OCI-LY3 (cell line): ENCODE measurements around the gene DCBLD1.

Experiments
- H2AFZ ChIP-seq: fragments of 200-600, 300-600 bp; shearing (Covaris generic); 2 replicates; pipeline ENCODE4 v1.6.0; 2014; ENCODE audit warnings: antibody characterized with exemption, low read depth, low read length
- H3K27ac ChIP-seq: fragments of 200-600, 300-600 bp; sonication (generic); 2 replicates; pipeline ENCODE4 v1.5.1; 2014; ENCODE audit warnings: mild to moderate bottlenecking, low read length, moderate library complexity, mixed read lengths
- H3K27me3 ChIP-seq: fragments of 200-600, 300-600 bp; sonication (generic); 2 replicates; pipeline ENCODE4 v1.6.1; 2014; ENCODE audit warnings: low read depth, low read length, mixed read lengths
- H3K36me3 ChIP-seq: fragments of 200-600, 300-600 bp; sonication (generic); replicated peaks from 2 replicates; pipeline ENCODE3; 2014; ENCODE audit warnings: low read depth, low read length, mixed read lengths
- H3K4me1 ChIP-seq: fragments of 300-600, 200-600 bp; sonication (generic); 2 replicates; pipeline ENCODE4 v1.6.1; 2014; ENCODE audit warnings: low read length, mixed read lengths
- H3K4me2 ChIP-seq: fragments of 200-600, 300-600 bp; sonication (generic); 2 replicates; pipeline ENCODE4 v1.6.1; 2014; ENCODE audit warnings: low read length, mixed read lengths
- H3K4me3 ChIP-seq: fragments of 300-600, 200-600 bp; sonication (generic); 2 replicates; pipeline ENCODE4 v1.5.1; 2014; ENCODE audit warnings: antibody characterized with exemption, mild to moderate bottlenecking, low read length, moderate library complexity
- H3K79me2 ChIP-seq: fragments of 300-600, 200-600 bp; shearing (Covaris generic); 2 replicates; pipeline ENCODE4 v1.6.1; 2014; ENCODE audit warnings: mild to moderate bottlenecking, low read length, mixed read lengths
- H3K9ac ChIP-seq: fragments of 300-600, 200-600 bp; shearing (Covaris generic); 2 replicates; pipeline ENCODE4 v1.6.0; 2014; ENCODE audit warnings: mild to moderate bottlenecking, low read length, moderate library complexity
- H3K9me3 ChIP-seq: fragments of 200-600, 300-600 bp; shearing (Covaris generic); 2 replicates; pipeline ENCODE4 v1.6.1; 2014; ENCODE audit warnings: low read length, mixed read lengths; ENCODE audit not compliant: insufficient read depth
- H4K20me1 ChIP-seq: fragments of 200-600, 300-600 bp; sonication (generic); 2 replicates; pipeline ENCODE4 v1.6.1; 2016; ENCODE audit warnings: low read length, mixed read lengths; ENCODE audit not compliant: insufficient read depth
- CTCF ChIP-seq: fragments of 200-600, 300-600 bp; sonication (generic); IDR thresholded peaks from 2 replicates; pipeline ENCODE4 v1.5.1; 2014; ENCODE audit warnings: antibody characterized with exemption, low read length, low read depth
- EZH2phosphoT487 ChIP-seq: fragments of 200-600 bp; shearing (Covaris generic); IDR thresholded peaks from 2 replicates; pipeline ENCODE4 v1.6.1; 2018; ENCODE audit warnings: antibody characterized with exemption, mixed run types, low read depth

Gene DCBLD1

GRCh38 chr6:117444600-117444999 lies 37.9 kb upstream of the DCBLD1 start:
- peaks cover 7% of the 10 kb centered on the region; the same call in 1 of the 2 replicates for H3K4me1 ChIP-seq
- no peak overlapping the region for H2AFZ ChIP-seq
- H4K20me1 ChIP-seq, result no peaks in the 10 kb centered on the region
- no peak overlapping the region for H3K9ac ChIP-seq
- H3K79me2 ChIP-seq, result no peaks in the 10 kb centered on the region
- H3K4me2 ChIP-seq, result no peak overlapping the region
- no peak for TF ChIP-seq CTCF
- no peak for TF ChIP-seq EZH2phosphoT487
- H3K36me3 ChIP-seq, result no peaks in the 10 kb centered on the region
- H3K4me3 ChIP-seq, result no peak overlapping the region
- H3K27ac ChIP-seq, result no peak overlapping the region
- no peaks in the 10 kb centered on the region for H3K27me3 ChIP-seq
- H3K9me3 ChIP-seq, result no peaks in the 10 kb centered on the region

GRCh38 chr6:117446861-117447260 lies 35.6 kb upstream of the DCBLD1 start:
- H3K9me3 ChIP-seq, result no peaks in the 10 kb centered on the region
- H2AFZ ChIP-seq, result no peak overlapping the region
- no peaks in the 10 kb centered on the region for H4K20me1 ChIP-seq
- no peak overlapping the region for H3K4me3 ChIP-seq
- peaks cover 8% of the 10 kb centered on the region; the same call in 1 of the 2 replicates for H3K4me1 ChIP-seq
- no peak overlapping the region for H3K9ac ChIP-seq
- no peak overlapping the region for H3K4me2 ChIP-seq
- no peaks in the 10 kb centered on the region for H3K27me3 ChIP-seq
- H3K27ac ChIP-seq, result no peak overlapping the region
- no peaks in the 10 kb centered on the region for H3K79me2 ChIP-seq
- no peaks in the 10 kb centered on the region for H3K36me3 ChIP-seq
- no peak for TF ChIP-seq EZH2phosphoT487
- TF ChIP-seq CTCF, result no peak

GRCh38 chr6:117448011-117448410 lies 34.5 kb upstream of the DCBLD1 start:
- Histone ChIP-seq H3K79me2 (no peaks in the 10 kb centered on the region), H2AFZ (no peak overlapping the region), H3K9ac (no peak overlapping the region), H4K20me1 (no peaks in the 10 kb centered on the region), H3K4me2 (no peak overlapping the region), H3K27ac (no peak overlapping the region), H3K4me3 (no peak overlapping the region), H3K27me3 (no peaks in the 10 kb centered on the region), H3K36me3 (no peaks in the 10 kb centered on the region), H3K4me1 (peaks cover 8% of the 10 kb centered on the region; the same call in 1 of the 2 replicates), H3K9me3 (no peaks in the 10 kb centered on the region)
- TF ChIP-seq CTCF, result no peak
- no peak for TF ChIP-seq EZH2phosphoT487

GRCh38 chr6:117448732-117449485 lies 33.6 kb upstream of the DCBLD1 start:
- Histone ChIP-seq H3K79me2 (no peaks in the 10 kb centered on the region), H3K9me3 (no peaks in the 10 kb centered on the region), H3K9ac (no peak overlapping the region), H3K4me2 (peak overlapping the region; percentile 83), H3K4me3 (no peak overlapping the region), H3K4me1 (peaks cover 5% of the 10 kb centered on the region; the same call in 1 of the 2 replicates), H3K27me3 (no peaks in the 10 kb centered on the region), H3K27ac (no peak overlapping the region), H2AFZ (peak overlapping the region; percentile 78; the same call in 1 of the 2 replicates), H3K36me3 (no peaks in the 10 kb centered on the region), H4K20me1 (no peaks in the 10 kb centered on the region)
- TF ChIP-seq CTCF (no peak), EZH2phosphoT487 (no peak)
